Hepatocyte (in vitro differentiated cells): Measurements from ENCODE around the gene PPP1R17. TPM values are rescaled to one million over a fixed set of nuclear protein-coding genes. Genes with fewer than 3 reads are reported as not detected.

ENCODE experiments used
- DNase-seq: peaks from one replicate; pipeline ENCODE4 v3.0.0-alpha.2; 2016; ENCODE audit warnings: low spot score
- H2AFZ ChIP-seq: fragments of 200-600 bp; sonication (generic); 2 replicates; pipeline ENCODE4 v1.6.0; 2016; ENCODE audit warnings: antibody characterized with exemption, mild to moderate bottlenecking
- H3K27ac ChIP-seq: fragments of 200-600 bp; sonication (generic); 2 replicates; pipeline ENCODE4 v1.5.1; 2016; ENCODE audit warnings: mild to moderate bottlenecking
- H3K27me3 ChIP-seq: fragments of 200-600 bp; sonication (generic); 2 replicates; pipeline ENCODE4 v1.6.1; 2016
- H3K36me3 ChIP-seq: fragments of 200-600 bp; sonication (generic); replicated peaks from 2 replicates; pipeline ENCODE4 v1.5.1; 2016; ENCODE audit warnings: low read depth; ENCODE audit not compliant: insufficient read depth
- H3K4me1 ChIP-seq: fragments of 200-600 bp; sonication (generic); 2 replicates; pipeline ENCODE4 v1.5.1; 2016; ENCODE audit warnings: mild to moderate bottlenecking, moderate library complexity; ENCODE audit not compliant: insufficient read depth
- H3K4me2 ChIP-seq: fragments of 200-600 bp; sonication (generic); 2 replicates; pipeline ENCODE4 v1.6.0; 2016
- H3K4me3 ChIP-seq: fragments of 200-600 bp; sonication (generic); 2 replicates; pipeline ENCODE4 v1.5.1; 2016; ENCODE audit warnings: mild to moderate bottlenecking
- H3K79me2 ChIP-seq: fragments of 200-600 bp; sonication (generic); 2 replicates; pipeline ENCODE4 v1.6.0; 2017; ENCODE audit warnings: mild to moderate bottlenecking
- H3K9me2 ChIP-seq: fragments of 200-600 bp; sonication (generic); replicated peaks from 2 replicates; pipeline ENCODE4 v1.6.0; 2017; ENCODE audit warnings: mild to moderate bottlenecking; ENCODE audit not compliant: insufficient read depth
- H3K9me3 ChIP-seq: fragments of 200-600 bp; sonication (generic); 2 replicates; pipeline ENCODE4 v1.5.1; 2016; ENCODE audit warnings: low read depth, mild to moderate bottlenecking
- H4K20me1 ChIP-seq: fragments of 200-600 bp; sonication (generic); 2 replicates; pipeline ENCODE4 v1.6.0; 2016; ENCODE audit warnings: mild to moderate bottlenecking; ENCODE audit not compliant: insufficient read depth, poor library complexity, severe bottlenecking
- CTCF ChIP-seq: fragments of 200-600 bp; sonication (generic); IDR thresholded peaks from 2 replicates; pipeline ENCODE4 v1.5.1; 2016; ENCODE audit warnings: antibody characterized with exemption, mild to moderate bottlenecking; ENCODE audit not compliant: poor library complexity
- EZH2 ChIP-seq: fragments of 200-600 bp; sonication (generic); IDR thresholded peaks from 2 replicates; pipeline ENCODE4 v1.6.1; 2016; ENCODE audit warnings: antibody characterized with exemption, mild to moderate bottlenecking, borderline replicate concordance
- EZH2phosphoT487 ChIP-seq: fragments of 200-600 bp; sonication (generic); IDR thresholded peaks from one replicate; pipeline ENCODE4 v1.6.1; 2018; ENCODE audit warnings: antibody characterized with exemption, mild to moderate bottlenecking, low read depth, moderate library complexity; ENCODE audit not compliant: unreplicated experiment, severe bottlenecking
- WGBS: methylation state at CpG from one replicate; pipeline ENCODE4 v1.1.6; 2016; ENCODE audit warnings: low lambda C conversion rate; ENCODE audit errors: missing lambda C conversion rate; 5-methylcytosine and 5-hydroxymethylcytosine counted together
- polyA plus RNA-seq: library from polyadenylated mRNA; unstranded; fragments of >200 nt; fragmentation: Nextera tagmentation; extraction: Ambion mirVana; gene quantifications from 2 replicates; pipeline ENCODE4 v1.2.1, GENCODE V29; 2016
- total RNA-seq: library from RNA; depleted of rRNA; stranded (reverse); fragments of >200 nt; gene quantifications from 2 replicates; pipeline ENCODE4 v1.2.3, GENCODE V29; 2014

PPP1R17 gene
- total and polyA plus RNA-seq, 2 experiments from 2014 or later, result not detected

- Histone ChIP-seq H3K4me3 (no peak overlapping the region), H4K20me1 (no peaks in the 10 kb centered on the region), H3K4me2 (no peak overlapping the region), H3K27me3 (peaks cover 18% of the 10 kb centered on the region), H3K27ac (no peak overlapping the region), H2AFZ (no peak overlapping the region), H3K9me2 (no peaks in the 10 kb centered on the region), H3K36me3 (no peaks in the 10 kb centered on the region), H3K9me3 (no peaks in the 10 kb centered on the region), H3K79me2 (no peaks in the 10 kb centered on the region), H3K4me1 (no peaks in the 10 kb centered on the region)
- no peak for DNase-seq
- no peak for TF ChIP-seq CTCF
- TF ChIP-seq EZH2phosphoT487, result no peak
- TF ChIP-seq EZH2, result no peak
- 68% methylated on average over 4 of the region's 4 CpGs for WGBS
Measured at GRCh38 chr7:31741852-31742251, 54.8 kb downstream of the PPP1R17 start.

GRCh38 chr7:31744294-31744874 lies 57.4 kb downstream of the PPP1R17 start:
- H4K20me1 ChIP-seq, result no peaks in the 10 kb centered on the region
- 2% methylated on average over 4 of the region's 4 CpGs for WGBS
- peaks cover 18% of the 10 kb centered on the region for H3K27me3 ChIP-seq
- H2AFZ ChIP-seq, result no peak overlapping the region
- H3K36me3 ChIP-seq, result no peaks in the 10 kb centered on the region
- no peaks in the 10 kb centered on the region for H3K79me2 ChIP-seq
- no peaks in the 10 kb centered on the region for H3K9me3 ChIP-seq
- TF ChIP-seq CTCF, result peak; percentile 96
- TF ChIP-seq EZH2, result no peak
- TF ChIP-seq EZH2phosphoT487, result no peak
- H3K27ac ChIP-seq, result no peak overlapping the region
- H3K9me2 ChIP-seq, result no peaks in the 10 kb centered on the region
- no peak overlapping the region for H3K4me3 ChIP-seq
- peak; percentile 79 for DNase-seq
- no peaks in the 10 kb centered on the region for H3K4me1 ChIP-seq
- H3K4me2 ChIP-seq, result no peak overlapping the region

- H3K27ac ChIP-seq, result peak overlapping the region; percentile 57
- H3K36me3 ChIP-seq, result no peaks in the 10 kb centered on the region
- no peaks in the 10 kb centered on the region for H3K9me2 ChIP-seq
Measured at GRCh38 chr7:31747553-31747952, 60.5 kb downstream of the PPP1R17 start.

More at GRCh38 chr7:31747553-31747952, 60.5 kb downstream of the PPP1R17 start:
- Histone ChIP-seq H3K9me3 (no peaks in the 10 kb centered on the region), H2AFZ (no peak overlapping the region), H3K27me3 (peaks cover 5% of the 10 kb centered on the region), H3K79me2 (no peaks in the 10 kb centered on the region), H4K20me1 (no peaks in the 10 kb centered on the region), H3K4me2 (no peak overlapping the region), H3K4me1 (no peaks in the 10 kb centered on the region), H3K4me3 (no peak overlapping the region)
- peak; percentile 45 for DNase-seq
- no peak for TF ChIP-seq EZH2phosphoT487
- no peak for TF ChIP-seq CTCF
- no peak for TF ChIP-seq EZH2
